Type B pancreatic cell (in vitro differentiated cells): Measurements from ENCODE around the gene CARS2. TPM values are rescaled to one million over a fixed set of nuclear protein-coding genes. Genes with fewer than 3 reads are reported as not detected.

Experiments
- DNase-seq: peaks from one replicate; pipeline ENCODE4 v3.0.0; 2021; ENCODE audit warnings: mixed read lengths; ENCODE audit not compliant: unreplicated experiment; ENCODE audit errors: extremely low spot score
- H3K27ac Mint-ChIP-seq: 2 replicates; pipeline ENCODE4 v1.8.0; 2021; ENCODE audit warnings: mild to moderate bottlenecking, mixed read lengths
- H3K27me3 Mint-ChIP-seq: 2 replicates; pipeline ENCODE4 v1.8.0; 2021; ENCODE audit warnings: mixed read lengths
- H3K36me3 Mint-ChIP-seq: 2 replicates; pipeline ENCODE4 v1.8.0; 2021; ENCODE audit warnings: mixed read lengths
- H3K4me1 Mint-ChIP-seq: one replicate; pipeline ENCODE4 v1.8.0; 2021; ENCODE audit warnings: mixed read lengths; ENCODE audit not compliant: unreplicated experiment
- H3K4me3 Mint-ChIP-seq: 2 replicates; pipeline ENCODE4 v1.8.0; 2021; ENCODE audit warnings: mild to moderate bottlenecking, mixed read lengths
- H3K9me3 Mint-ChIP-seq: 2 replicates; pipeline ENCODE4 v1.8.0; 2021; ENCODE audit warnings: mixed read lengths
- total RNA-seq: library from RNA; stranded (reverse); gene quantifications from 2 replicates; pipeline ENCODE4 v1.2.1, GENCODE V29; 2021; ENCODE audit warnings: low replicate concordance
- TF ChIP-seq, protein P1 (sequence below): fragments of 200-600 bp; sonication (generic); conservative IDR thresholded peaks from 2 replicates; pipeline ENCODE4 v1.5.0; 2021; ENCODE audit warnings: antibody characterized with exemption, mild to moderate bottlenecking

CARS2 gene
- total RNA-seq, 1 donor from 2014 or later: 73.4 TPM

- Mint-ChIP-seq H3K27me3 (no peaks in the 10 kb centered on the region), H3K4me1 (peaks cover 10% of the 10 kb centered on the region), H3K9me3 (no peaks in the 10 kb centered on the region), H3K4me3 (no peak overlapping the region), H3K36me3 (peaks cover 25% of the 10 kb centered on the region), H3K27ac (peak overlapping the region; percentile 29)
- no peak for DNase-seq
- TF ChIP-seq, protein P1, sequence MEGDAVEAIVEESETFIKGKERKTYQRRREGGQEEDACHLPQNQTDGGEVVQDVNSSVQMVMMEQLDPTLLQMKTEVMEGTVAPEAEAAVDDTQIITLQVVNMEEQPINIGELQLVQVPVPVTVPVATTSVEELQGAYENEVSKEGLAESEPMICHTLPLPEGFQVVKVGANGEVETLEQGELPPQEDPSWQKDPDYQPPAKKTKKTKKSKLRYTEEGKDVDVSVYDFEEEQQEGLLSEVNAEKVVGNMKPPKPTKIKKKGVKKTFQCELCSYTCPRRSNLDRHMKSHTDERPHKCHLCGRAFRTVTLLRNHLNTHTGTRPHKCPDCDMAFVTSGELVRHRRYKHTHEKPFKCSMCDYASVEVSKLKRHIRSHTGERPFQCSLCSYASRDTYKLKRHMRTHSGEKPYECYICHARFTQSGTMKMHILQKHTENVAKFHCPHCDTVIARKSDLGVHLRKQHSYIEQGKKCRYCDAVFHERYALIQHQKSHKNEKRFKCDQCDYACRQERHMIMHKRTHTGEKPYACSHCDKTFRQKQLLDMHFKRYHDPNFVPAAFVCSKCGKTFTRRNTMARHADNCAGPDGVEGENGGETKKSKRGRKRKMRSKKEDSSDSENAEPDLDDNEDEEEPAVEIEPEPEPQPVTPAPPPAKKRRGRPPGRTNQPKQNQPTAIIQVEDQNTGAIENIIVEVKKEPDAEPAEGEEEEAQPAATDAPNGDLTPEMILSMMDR: no peak
Observed at GRCh38 chr13:110640591-110641029, 65.3 kb downstream of the CARS2 start.

- Mint-ChIP-seq H3K27ac (peak overlapping the region; percentile 29), H3K36me3 (peaks cover 25% of the 10 kb centered on the region), H3K4me3 (no peak overlapping the region), H3K27me3 (no peaks in the 10 kb centered on the region), H3K9me3 (no peaks in the 10 kb centered on the region), H3K4me1 (peaks cover 10% of the 10 kb centered on the region)
- TF ChIP-seq, protein P1: no peak
- no peak for DNase-seq
Observed at GRCh38 chr13:110639935-110640334, 66.0 kb downstream of the CARS2 start.

DNA sequence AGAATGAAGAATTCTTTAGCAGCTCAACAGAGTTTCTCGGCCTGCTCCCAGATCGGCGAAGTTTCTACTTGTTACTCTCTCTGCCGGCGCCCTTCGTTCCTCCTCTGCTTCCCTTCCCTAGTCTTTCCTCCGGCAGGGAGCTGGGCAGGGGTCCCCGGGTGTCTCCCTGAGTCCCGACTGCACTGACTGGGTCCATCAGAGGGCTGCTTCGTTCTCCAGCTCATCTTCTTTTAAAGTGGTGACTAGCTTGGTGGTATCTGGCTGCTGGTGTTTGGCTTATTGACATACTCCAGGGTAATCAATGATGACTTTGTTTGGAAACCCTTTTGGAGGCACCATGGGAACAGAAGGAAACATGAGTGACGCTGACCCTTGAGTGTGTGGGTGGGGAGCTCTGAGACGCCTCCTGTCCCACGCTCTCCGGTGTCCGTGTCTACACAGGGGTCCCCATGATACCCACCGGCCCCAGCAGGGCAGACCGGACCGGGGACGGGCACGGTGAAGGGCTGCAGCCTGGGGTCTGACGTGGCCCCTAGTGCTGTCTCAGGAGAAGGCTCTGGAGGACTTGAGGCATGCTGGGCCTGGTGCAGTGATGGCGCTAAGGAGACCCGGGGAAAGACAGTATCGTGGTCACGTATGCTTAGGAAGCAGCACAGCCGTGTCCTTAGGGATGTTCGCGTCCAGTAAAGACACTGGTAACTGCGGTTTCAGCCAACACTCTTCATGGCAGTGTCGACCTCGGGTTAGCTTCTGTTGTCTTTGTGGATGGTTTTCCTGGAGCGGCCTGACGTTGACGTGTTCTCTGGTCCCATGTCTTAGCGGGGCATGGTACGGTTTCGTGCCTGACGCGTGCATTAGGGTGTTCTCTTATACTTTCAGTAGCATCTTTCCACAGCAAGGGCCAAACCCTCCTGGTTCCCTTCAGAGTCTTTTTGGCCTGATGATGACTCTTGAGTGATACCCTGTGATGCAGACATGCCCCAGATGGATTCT lies 66.8 kb downstream of the CARS2 start:
- TF ChIP-seq, protein P1: no peak
- DNase-seq: no peak
- Mint-ChIP-seq H3K4me1 (peaks cover 10% of the 10 kb centered on the region), H3K9me3 (no peaks in the 10 kb centered on the region), H3K4me3 (no peak overlapping the region), H3K27me3 (no peaks in the 10 kb centered on the region), H3K36me3 (peaks cover 26% of the 10 kb centered on the region), H3K27ac (no peak overlapping the region)

GRCh38 chr13:110638257-110638656 lies 67.7 kb downstream of the CARS2 start:
- Mint-ChIP-seq H3K4me3 (no peak overlapping the region), H3K9me3 (no peaks in the 10 kb centered on the region), H3K27ac (no peak overlapping the region), H3K4me1 (peaks cover 7% of the 10 kb centered on the region), H3K36me3 (peaks cover 31% of the 10 kb centered on the region), H3K27me3 (no peaks in the 10 kb centered on the region)
- no peak for DNase-seq
- TF ChIP-seq, protein P1: no peak

- Mint-ChIP-seq H3K9me3 (no peaks in the 10 kb centered on the region), H3K36me3 (peaks cover 28% of the 10 kb centered on the region), H3K27me3 (no peaks in the 10 kb centered on the region), H3K4me1 (peaks cover 2% of the 10 kb centered on the region), H3K4me3 (no peak overlapping the region), H3K27ac (no peak overlapping the region)
- no peak for DNase-seq
- TF ChIP-seq, protein P1: no peak
Observed at GRCh38 chr13:110637747-110638146, 68.2 kb downstream of the CARS2 start.
